HG03378 (cell line): ENCODE data around the gene CNOT1.
"Not testable (repeated sequence)": the region's sequence is repeated elsewhere in the genome, so short reads cannot be mapped to it uniquely, and the experiment has no call there.

Experiments used
- ATAC-seq: cut with Tn5 transposase; IDR thresholded peaks from one replicate; pipeline ENCODE4 v1.9.1; 2021; ENCODE audit warnings: mild to moderate bottlenecking, moderate library complexity; ENCODE audit not compliant: unreplicated experiment

CNOT1 gene

DNA sequence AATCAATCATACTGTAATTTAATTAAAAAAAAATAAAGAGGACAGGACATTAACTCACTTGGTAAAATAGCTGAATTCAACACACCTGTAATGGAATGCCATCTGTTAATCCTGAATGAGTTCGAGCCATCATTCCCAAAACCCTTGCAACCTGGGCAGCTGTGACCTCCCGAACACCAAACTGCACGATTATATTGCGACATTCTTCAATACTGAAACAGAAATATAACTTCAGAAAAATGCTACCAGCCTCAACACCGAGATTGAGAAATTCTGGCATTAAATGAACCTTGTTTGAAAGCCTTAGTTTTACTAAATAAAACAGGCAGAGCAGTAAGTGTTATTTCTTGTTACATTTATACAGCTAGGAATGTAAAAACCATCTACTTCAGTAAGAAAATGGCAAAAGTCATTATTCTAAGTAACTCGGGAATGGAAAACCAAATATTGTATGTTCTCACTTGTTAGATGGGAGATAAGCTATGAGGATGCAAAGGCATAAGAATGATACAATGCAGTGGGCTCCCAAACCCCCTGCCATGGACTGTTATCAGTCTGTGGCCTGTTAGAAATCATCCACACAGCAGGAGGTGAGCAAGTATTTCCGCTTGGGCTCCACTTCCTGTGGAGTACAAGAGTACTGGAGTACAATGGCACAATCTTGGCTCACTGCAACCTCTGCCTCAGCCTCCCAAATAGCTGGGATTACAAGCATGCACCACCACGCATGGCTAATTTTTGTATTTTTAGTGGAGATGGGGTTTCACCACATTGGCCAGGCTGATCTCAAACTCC is 46.5 kb downstream of the CNOT1 start:
- ATAC-seq = no peak

DNA sequence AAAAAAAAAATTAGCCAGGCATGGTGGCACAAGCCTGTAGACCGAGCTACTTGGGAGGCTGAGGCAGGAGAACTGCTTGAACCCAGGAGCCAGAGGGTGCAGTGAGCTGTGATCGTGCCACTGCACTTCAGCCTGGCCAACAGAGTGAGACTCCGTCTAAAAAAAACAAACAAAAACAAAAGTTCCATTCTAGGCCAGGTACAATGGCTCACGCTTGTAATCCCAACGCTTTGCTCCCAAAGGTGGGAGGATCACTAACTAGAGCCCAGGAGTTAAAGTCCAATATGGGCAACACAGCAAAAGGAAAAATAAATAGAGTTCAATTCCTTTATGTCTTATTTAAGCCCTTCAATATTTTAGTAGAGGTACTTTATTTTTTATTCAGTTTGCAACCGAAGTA is 47.5 kb downstream of the CNOT1 start:
- ATAC-seq = no peak

DNA sequence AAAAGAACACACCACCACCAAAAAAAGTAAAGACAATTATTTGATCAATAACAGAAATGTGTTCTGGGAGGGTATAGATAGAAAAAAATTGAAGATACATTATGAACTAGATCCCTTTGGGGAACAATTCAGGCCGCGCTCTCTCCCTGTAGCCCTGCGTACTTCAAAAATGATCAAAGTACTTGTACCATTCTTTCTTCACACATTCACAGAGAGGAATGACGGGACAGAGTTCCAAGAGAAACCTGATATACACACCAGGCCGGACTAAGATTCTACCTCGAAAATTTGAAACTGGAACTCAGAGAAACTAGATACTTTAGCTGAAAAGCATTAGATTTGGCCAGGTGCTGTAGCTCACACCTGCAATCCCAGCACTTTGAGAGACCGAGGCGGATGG is 50.0 kb downstream of the CNOT1 start:
- no peak for ATAC-seq

DNA sequence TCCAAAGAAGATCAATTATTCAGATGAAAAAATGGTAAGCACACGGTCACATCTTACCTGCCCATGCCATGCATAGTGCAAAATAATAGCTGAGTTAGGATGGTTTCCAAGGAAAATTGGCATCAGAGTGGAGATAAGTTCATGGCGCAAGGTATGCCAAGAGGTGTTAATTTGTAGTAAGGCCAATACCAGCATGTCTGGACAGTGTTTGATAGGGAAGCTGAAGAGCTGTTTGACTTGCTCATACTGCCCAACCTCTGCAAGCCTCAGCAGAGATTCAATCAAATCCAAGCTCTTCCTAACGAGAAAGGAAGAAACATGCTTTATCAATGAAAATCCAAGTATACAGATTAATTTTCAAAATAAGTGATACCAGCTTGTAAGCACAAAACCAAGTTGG is 51.0 kb downstream of the CNOT1 start:
- ATAC-seq = no peak

DNA sequence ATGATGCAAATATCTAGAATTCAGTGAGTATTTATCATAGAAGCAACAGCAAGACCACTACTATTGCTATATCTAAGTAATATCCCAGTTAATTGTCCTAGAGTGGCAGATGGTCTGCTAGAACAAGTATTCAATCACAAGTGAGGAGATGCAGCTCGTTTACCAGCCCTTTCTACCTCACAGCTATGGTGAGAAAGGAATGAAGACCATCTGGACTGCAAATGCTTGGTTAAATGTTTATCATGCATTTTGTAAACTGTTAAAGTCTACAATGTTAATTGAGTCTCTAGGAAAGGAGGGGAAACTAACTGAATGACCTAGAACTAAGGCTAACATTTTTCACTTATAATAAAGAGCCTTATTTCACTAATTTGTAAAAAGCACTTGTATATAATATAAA is 52.5 kb downstream of the CNOT1 start:
- no peak for ATAC-seq

DNA sequence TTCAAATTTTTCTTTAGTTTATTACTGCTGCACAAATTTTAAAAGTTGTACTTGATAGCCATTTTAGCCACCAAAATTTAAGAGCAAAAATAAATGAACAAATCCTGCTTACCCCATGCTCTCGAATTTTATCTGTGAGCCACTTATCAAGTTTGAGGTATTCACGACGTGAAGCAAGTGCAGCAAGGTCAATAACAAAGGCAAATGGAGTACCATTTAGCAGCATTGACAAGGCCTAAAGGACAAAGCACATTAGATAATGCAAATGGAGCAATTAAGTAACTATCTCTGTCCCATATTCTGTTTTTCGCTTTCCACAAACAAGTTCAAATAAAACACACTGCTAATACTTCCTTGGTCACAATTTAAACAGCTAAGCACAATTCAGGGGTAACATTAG is 54.7 kb downstream of the CNOT1 start:
- no peak for ATAC-seq

DNA sequence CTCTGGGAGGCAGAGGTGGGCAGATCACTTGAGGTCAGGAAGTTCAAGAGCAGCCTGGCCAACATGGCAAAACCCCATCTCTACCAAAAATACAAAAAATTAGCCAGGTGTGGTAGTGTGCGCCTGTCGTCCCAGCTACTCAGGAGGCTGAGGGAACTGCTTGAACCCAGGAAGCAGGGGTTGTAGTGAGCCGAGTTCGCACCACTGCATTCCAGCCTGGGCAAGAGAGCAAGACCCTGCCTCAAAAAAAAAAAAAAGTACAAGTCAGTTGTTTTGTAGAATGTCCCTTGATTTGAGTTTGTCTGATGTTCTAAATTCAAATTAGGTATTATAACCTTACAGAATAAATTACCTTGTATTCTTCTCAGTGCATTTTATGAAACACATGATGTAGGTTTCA is 63.9 kb downstream of the CNOT1 start:
- ATAC-seq = not testable (repeated sequence)

DNA sequence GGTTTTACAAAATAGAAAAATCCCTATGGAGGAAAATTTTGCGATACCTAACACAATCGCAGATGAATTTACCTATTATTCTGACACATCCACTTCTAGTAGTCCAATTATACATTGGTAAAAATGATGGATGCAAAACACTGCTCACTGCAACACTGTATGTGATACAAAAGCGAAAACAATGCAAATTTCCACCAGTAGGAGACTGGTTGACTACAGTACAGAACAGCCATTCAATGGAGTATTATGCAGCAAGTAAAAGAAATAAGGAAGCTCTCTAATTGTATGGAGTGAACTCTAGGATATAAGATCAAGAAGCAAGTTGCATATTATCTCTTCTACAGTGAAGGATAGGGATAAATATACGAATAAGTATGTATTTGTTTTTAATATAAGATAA is 65.9 kb downstream of the CNOT1 start:
- no peak for ATAC-seq

DNA sequence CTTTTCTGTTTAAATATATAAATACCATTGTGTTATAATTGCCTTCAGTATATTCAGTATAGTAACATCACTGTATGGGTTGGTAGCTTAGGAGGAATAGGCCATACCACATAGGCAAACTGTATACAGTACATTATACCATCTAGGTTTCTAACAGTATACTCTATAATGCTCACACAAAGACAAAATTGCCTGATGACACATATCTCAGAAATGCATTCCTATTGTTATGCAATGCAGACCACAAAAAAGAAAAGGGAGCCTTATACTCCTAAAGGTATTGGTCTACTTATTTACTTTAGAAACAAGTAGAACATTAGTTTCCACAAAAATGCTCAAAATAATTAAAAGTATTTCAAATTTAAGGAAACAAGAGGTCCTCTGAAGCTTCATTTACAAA is 66.4 kb downstream of the CNOT1 start:
- ATAC-seq = no peak

DNA sequence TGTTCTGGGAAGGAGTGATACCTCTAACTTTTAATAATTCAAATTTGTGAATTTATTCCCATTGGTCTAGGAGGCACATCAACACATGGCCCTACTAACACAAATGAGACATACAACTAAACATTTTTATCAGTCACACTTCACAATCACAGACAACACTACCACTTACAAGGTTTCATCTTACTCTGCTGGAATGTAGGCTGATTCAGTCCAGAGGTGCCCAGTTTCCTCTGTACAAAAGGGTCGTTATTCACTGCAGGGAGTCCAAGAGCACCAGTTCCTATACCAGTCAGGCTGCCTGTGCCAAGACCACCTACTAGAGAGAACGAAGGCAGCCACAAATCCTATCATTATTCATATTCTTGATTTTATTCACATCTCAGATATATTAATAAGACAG is 72.9 kb downstream of the CNOT1 start:
- no peak for ATAC-seq

DNA sequence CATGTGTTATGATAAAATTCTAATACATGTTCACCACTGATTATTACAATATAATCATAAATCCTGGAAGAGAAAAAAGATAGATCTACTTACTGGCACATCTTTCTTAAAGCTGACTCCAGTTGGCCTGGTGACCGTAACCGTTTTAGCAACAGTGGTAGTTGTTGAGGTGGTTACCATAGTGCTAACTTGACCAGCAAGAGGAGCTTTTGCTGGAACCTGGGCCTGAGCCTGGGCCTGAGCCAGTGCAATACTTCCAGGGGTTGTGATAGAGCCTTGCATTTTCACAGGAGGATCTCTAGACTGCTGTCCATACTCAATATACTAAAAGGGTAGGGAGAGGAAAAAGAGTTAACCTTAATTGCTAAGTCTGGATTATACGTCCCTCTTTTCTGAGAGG is 78.1 kb downstream of the CNOT1 start:
- no peak for ATAC-seq

DNA sequence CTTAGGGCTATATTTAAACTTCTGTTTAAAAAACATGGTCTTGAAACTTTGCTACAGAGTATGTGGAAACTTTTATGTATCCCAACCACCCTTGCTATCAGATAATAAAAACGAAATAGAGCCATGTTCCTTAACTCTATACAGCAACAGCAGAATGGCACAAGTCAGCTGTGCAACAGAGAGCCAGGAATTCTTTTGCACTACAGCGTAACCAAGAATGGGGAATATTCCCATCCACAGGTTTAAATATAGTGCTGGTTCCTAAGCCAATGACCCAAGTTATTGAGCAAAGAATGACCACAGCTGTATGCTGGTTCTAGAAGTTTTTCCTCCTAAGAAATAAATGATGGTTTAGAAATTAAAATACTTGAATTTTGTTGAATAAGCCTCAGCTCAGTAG is 81.2 kb downstream of the CNOT1 start:
- ATAC-seq = no peak

DNA sequence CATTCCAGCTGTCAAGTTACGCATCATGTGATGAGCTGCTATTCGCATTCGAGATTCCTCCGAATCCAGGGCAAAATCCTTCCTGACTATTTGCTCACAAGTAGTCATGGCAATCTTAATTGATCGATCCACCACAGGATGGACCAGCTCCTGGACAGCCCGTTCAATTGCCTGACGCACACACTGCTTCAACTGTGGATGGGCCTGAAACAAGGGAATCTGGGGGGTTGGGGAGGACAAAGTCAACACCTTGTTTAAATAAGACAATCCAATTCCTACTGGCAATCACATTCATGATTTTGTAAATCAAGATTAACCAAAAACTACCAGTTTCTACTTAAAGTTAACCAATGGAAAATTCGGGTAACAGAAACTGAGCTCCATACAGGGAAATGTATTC is 85.9 kb downstream of the CNOT1 start:
- ATAC-seq = no peak

DNA sequence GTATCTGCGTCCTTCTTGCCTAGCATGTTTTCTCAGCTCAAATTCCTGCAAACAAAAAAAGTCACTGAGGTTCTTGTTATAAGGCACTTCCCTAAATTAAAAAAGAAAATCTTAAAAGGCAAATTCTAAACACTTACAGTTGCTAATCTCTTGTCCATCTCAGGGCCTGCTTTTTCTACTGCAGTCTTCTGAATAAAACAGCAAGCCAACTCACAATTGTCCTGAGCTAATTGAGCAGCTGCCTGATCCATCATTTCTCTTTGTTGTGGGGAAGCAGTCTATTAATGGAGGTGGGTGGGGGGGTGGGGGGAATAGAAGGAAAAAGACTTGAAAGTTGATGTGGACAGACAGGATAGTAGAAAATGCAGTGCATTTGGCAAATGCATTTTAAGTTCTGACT is 87.3 kb downstream of the CNOT1 start:
- ATAC-seq = no peak

DNA sequence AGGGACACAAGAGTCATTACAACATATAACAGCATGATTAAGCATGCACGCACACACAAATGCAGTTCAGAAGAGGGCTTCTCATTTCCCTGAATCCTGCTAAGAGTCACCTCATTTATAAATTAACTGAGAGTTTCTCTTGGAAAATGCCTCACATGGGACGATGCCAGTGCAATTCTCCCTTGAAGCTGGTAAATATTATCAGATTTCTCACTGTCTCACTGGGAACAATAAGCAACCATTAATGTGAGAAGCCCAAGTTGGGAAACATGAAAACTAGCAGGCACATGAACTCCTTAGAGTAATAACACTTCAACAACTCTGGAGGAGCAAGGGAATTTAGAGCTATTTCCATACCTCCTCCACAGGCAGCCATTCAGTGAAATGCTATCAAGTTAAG is 87.9 kb downstream of the CNOT1 start:
- no peak for ATAC-seq

DNA sequence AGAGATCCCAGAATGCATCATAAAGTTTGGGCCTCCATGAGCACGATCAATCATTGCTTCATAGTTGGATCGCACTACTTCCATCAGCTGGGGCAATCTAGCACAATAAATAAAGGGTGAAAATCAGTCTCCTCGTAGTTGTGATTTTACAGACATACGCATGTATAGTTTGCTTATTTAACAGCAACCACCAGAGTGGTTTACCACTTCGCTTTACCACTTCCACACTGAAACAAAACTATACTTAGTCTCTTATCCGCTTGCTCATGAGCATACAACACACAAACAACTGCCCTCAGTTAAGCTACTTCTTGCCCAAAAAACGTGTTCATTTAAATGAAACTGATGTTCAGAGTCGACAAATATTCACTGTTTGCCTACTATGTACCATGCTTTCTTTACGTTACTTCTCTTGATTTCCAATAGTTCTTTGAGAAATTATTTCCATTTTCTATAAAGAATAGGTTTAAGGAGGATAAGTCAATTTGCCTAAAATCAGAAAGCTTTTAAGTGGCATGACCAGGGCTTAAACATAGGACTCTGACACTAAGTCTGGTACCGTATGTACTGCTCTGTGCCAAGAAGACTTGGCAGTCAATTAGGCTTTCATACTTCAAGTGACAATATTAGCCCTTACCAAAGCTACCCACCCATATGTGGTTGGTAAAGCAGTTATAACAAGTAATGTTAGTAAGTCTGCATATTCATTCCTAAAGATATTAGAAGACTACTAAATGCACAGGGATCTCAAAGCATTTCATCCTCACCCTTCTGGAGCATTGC is 92.3 kb downstream of the CNOT1 start:
- ATAC-seq = no peak

DNA sequence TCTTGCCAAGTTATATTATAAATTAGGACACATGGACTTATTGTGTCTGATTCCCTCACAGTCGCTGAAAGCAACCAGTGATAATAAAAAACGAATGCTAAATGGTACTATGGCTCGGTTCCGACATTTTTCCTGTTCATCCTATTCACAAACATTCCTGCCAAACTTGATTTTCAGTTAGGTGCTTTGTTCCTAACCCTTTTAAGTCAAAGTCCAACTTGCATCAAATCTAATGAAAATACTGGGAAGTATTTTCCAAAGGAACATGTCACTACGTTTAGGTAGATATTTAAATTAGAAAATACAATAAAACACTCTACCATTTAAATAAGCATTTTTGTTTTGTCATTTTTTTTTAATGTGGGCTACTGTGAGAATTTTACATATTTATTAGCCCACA is 93.3 kb downstream of the CNOT1 start:
- no peak for ATAC-seq

DNA sequence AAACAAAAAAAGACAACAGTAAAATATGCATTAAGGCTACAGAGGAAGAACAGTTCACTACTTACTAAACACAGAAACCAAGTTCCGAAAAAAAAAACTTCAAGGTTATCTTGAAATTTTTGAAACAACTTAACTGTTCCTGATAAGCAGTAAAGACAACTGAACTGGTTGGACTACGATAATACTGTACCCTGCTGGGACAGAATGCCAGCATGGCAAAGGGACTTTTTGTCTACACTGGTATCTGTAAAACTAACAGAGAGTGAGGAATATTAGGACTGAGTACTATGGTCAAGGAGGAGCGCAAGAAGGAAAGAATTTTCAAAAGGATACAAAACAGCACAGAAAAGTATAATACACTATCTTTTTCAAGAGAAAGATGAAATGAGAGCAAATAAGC is 94.5 kb downstream of the CNOT1 start:
- no peak for ATAC-seq

DNA sequence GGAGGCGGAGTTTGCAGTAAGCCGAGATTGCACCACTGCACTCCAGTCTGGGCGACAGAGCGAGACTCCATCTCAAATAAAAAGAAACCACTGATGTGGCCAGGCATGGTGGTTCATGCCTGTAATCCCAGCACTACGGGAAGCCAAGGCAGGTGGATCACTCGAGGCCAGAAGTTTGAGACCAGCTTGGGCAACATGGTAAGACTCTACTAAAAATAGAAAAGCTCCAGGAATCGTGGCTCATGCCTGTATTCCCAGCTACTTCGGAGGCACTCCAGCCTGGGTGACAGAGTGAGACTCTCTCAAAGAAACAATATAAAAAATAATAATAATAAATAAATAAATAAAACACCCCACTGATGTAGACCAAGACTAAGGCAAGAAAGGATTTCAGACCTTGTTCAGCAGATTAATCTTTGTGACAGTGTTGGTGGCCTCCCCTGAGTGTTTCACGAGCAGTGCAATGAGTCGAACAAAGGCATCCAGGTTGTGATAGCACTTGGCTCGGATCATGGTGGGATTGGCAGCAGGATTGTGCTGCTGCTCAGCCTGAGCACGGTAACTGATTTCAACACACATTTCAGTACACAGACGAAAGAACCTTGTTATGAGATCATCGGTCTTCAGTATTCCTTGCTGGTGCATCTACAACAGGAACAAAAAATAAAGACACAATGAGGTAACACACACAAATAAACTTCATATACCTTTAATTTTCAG is 95.7 kb downstream of the CNOT1 start:
- ATAC-seq = no peak

DNA sequence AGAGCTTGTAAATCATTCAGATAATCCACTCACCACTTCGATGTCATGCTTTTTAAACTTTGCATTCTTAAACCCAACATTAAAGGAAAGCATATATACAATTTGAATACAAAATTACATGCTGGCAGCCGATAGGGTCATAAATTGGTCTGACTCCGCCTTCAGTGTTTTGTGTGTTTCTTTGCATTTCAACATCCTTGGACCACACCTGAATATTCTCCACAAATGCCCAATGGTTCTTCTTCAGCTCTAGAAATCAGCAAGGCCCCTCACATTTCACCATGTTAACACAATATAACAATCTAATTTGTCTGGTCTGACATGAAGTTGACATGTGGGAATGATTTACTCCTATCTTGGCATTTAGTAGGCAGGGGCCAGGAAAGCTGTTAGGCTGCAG is 97.2 kb downstream of the CNOT1 start:
- no peak for ATAC-seq

DNA sequence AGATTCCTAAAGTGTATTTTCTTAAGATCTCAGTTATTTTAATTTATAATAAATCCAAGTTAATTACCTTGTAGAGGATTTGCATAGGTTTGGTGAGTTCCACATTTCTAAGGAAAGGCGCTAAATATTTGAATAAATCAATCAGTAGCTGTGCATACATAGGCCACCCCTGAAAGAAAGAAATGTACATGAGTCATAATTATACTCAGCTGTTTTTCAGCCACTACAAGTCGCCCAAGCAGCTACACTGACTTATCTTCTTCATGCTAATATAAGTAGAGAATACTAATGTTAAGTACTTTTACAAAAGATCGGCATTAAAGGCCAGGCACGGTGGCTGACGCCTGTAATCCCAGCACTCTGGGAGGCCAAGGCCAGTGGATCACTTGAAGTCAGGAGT is 99.4 kb downstream of the CNOT1 start:
- ATAC-seq = no peak

DNA sequence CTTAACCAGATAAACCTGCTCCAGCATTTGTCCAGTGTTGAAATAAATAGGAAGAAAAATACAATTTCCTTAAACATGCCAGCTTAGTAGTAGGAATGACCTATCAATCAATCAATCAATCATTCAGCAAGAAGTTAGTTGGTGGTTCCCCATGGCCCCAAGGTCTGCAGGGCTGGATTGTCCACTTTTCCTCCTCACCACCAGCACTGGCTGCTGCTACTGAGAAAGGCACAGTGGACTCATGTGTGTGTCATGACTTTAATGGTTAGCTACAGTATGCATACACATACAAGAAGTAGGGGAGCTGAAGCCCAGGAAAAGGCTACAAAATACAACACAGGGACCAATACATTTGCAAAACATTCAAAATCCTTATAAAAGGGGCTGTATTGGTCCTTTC is 109.9 kb downstream of the CNOT1 start:
- ATAC-seq = no peak
